A549 (cell line): Measurements from ENCODE around the gene VWA5B1. TPM values are rescaled to one million over a fixed set of nuclear protein-coding genes. Genes with fewer than 3 reads are reported as not detected.
"Not testable (repeated sequence)": the region's sequence is repeated elsewhere in the genome, so short reads cannot be mapped to it uniquely, and the experiment has no call there.

ENCODE experiments used
- ATAC-seq, 2 experiments: fragments of 200-7000 bp in 1 of 2; fragments of >200 bp in 1 of 2; cut with Nextera tagmentation in 1 of 2; cut with Tn5 transposase in 1 of 2; 3 replicates each; pipeline versions ENCODE4 v1.8.0 to v1.9.1; 2018 to 2020; ENCODE audit warnings: mild to moderate bottlenecking in 1 of 2, moderate library complexity in 1 of 2
- CTCF ChIA-PET: fragments of 300-600 bp; sonication (Branson Sonifier 250); formaldehyde crosslinking; extraction: SDS; loops from one replicate; lab custom pipeline; 2021; ENCODE audit warnings: antibody characterized with exemption, inconsistent platforms; lab: Yijun Ruan, JAX
- POLR2A ChIA-PET: fragments of 350-600 bp; formaldehyde crosslinking; extraction: SDS; loops from one replicate; lab custom pipeline; 2021; ENCODE audit warnings: antibody characterized with exemption, inconsistent platforms; lab: Yijun Ruan, JAX
- DNase-seq, 2 experiments: peaks; one replicate each; pipeline versions ENCODE4 v3.0.0 to v3.0.0-alpha.2; 2011 to 2016; ENCODE audit warnings: low read depth in 1 of 2, low spot score in 1 of 2
- FAIRE-seq: peaks from 2 replicates; lab custom pipeline; 2011; peaks lifted over from hg19 to GRCh38; lab: Jason Lieb, UNC
- H3K27ac ChIP-seq, 2 experiments: fragments of >200 bp; sonication (Bioruptor Twin); formaldehyde crosslinking; 3 replicates each; pipeline ENCODE4 v1.5.1; 2016 to 2017
- H3K4me1 ChIP-seq: fragments of >200 bp; sonication (Bioruptor Twin); formaldehyde crosslinking; 3 replicates; pipeline ENCODE4 v1.6.1; 2016
- H3K4me2 ChIP-seq: fragments of >200 bp; sonication (Bioruptor Twin); formaldehyde crosslinking; 3 replicates; pipeline ENCODE4 v1.6.1; 2016
- H3K4me3 ChIP-seq: fragments of >200 bp; sonication (Bioruptor Twin); formaldehyde crosslinking; 3 replicates; pipeline ENCODE4 v1.5.1; 2016
- H3K9me3 ChIP-seq: fragments of >200 bp; sonication (Bioruptor Twin); formaldehyde crosslinking; 3 replicates; pipeline ENCODE4 v1.6.1; 2016
- CTCF ChIP-seq: fragments of >200 bp; sonication (Bioruptor Twin); formaldehyde crosslinking; IDR thresholded peaks from 3 replicates; pipeline ENCODE4 v1.5.1; 2016
- EHF ChIP-seq: fragments of 250-450 bp; sonication (Bioruptor Pico); IDR thresholded peaks from 2 replicates; pipeline ENCODE4 v1.5.0; 2020; ENCODE audit warnings: mild to moderate bottlenecking
- EHMT2 ChIP-seq: fragments of 200-600 bp; sonication (generic); IDR thresholded peaks from 2 replicates; pipeline ENCODE4 v1.6.1; 2016; ENCODE audit warnings: antibody characterized with exemption, low read depth, mild to moderate bottlenecking, moderate library complexity
- ESRRA ChIP-seq: fragments of 150-350 bp; IDR thresholded peaks from 2 replicates; pipeline ENCODE4 v1.6.1; 2014; ENCODE audit warnings: mild to moderate bottlenecking, low read length, borderline replicate concordance
- HOXA7 ChIP-seq: fragments of 250-450 bp; sonication (Bioruptor Pico); IDR thresholded peaks from 2 replicates; pipeline ENCODE4 v1.5.0; 2020; ENCODE audit warnings: mild to moderate bottlenecking, moderate library complexity
- HOXB5 ChIP-seq: fragments of 250-450 bp; sonication (Bioruptor Pico); IDR thresholded peaks from 2 replicates; pipeline ENCODE4 v1.5.0; 2020; ENCODE audit warnings: mild to moderate bottlenecking, moderate library complexity
- MAFK ChIP-seq: fragments of 450-650 bp; IDR thresholded peaks from 2 replicates; pipeline ENCODE4 v1.6.1; 2014; ENCODE audit not compliant: partially characterized antibody
- NFE2L2 ChIP-seq: fragments of 150-350 bp; conservative IDR thresholded peaks from 2 replicates; pipeline ENCODE4 v1.6.1; 2014; ENCODE audit warnings: low read length
- RAD21 ChIP-seq, 2 experiments: fragments of >200 bp in 1 of 2; sonication (Bioruptor Twin) in 1 of 2; formaldehyde crosslinking in 1 of 2; IDR thresholded peaks in 1 of 2; conservative IDR thresholded peaks in 1 of 2; 2 replicates in 1 of 2; 3 replicates in 1 of 2; pipeline ENCODE4 v1.6.1; 2012 to 2018; ENCODE audit warnings: inconsistent platforms in 1 of 2
- RCOR1 ChIP-seq: fragments of 150-350 bp; IDR thresholded peaks from 2 replicates; pipeline ENCODE4 v1.6.1; 2014; ENCODE audit warnings: antibody characterized with exemption, low read length, low read depth
- RNF2 ChIP-seq: fragments of 200-600 bp; sonication (generic); IDR thresholded peaks from 2 replicates; pipeline ENCODE4 v1.6.1; 2016; ENCODE audit warnings: low read depth, mild to moderate bottlenecking, antibody characterized with exemption, moderate library complexity, borderline replicate concordance
- TFCP2L1 ChIP-seq: fragments of 250-450 bp; sonication (Bioruptor Pico); IDR thresholded peaks from 2 replicates; pipeline ENCODE4 v1.5.0; 2021; ENCODE audit warnings: mild to moderate bottlenecking
- ZC3H11A ChIP-seq: fragments of 450-650 bp; IDR thresholded peaks from 2 replicates; pipeline ENCODE4 v1.6.1; 2014; ENCODE audit warnings: antibody characterized with exemption, mild to moderate bottlenecking
- ZSCAN20 ChIP-seq: fragments of 250-450 bp; sonication (Bioruptor Pico); IDR thresholded peaks from 2 replicates; pipeline ENCODE4 v1.8.0; 2022; ENCODE audit warnings: mild to moderate bottlenecking, moderate library complexity
- whole genome bisulfite sequencing: methylation state at CpG from one replicate; pipeline ENCODE4 v1.1.6; 2017; ENCODE audit errors: missing lambda C conversion rate; 5-methylcytosine and 5-hydroxymethylcytosine counted together
- polyA plus RNA-seq, 4 experiments: library from polyadenylated mRNA; depleted of rRNA in 3 of 4; stranded (reverse); fragments of >200 nt; fragmentation: RNase III in 1 of 4; extraction: RNeasy Plus Mini Kit Qiagen cat#74134 plus additional on column Dnase treatment in 1 of 4; gene quantifications; 2 replicates in 3 of 4; 3 replicates in 1 of 4; pipeline ENCODE4 v1.2.3, GENCODE V29; 2011 to 2017
- TF ChIP-seq, protein P1 (sequence below): fragments of >200 bp; sonication (Bioruptor Twin); formaldehyde crosslinking; IDR thresholded peaks from 3 replicates; pipeline ENCODE4 v1.6.1; 2016

The VWA5B1 gene
- polyA plus RNA-seq, 2 of the 4 experiments (the other 2 are of a cell fraction) = not detected

DNA sequence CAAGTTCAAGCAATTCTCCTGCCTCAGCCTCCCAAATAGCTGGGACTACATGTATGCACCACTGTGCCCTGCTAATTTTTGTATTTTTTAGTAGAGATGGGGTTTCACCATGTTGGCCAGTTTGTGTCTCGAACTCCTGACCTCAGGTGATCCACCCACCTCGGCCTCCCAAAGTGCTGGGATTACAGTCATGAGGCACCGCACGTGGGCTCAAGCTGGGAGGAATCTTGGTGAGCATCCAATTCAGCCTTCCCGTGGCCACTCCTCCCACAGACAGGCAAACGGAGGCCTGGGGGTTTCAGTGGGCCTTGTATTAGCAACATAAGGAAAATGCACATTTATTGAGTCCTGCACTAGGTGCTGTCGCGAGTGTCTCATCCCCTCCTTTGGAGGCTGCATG lies 24.5 kb upstream of the VWA5B1 start:
- ChIA-PET POLR2A (no interaction called here), CTCF (interaction anchor here (1.4 kb wide), 1 partner anchor 14 kb away, joined by 3 read pairs; no protein-coding TSS in a partner anchor)
- no peak for ATAC-seq
- 77% methylated on average over 8 of the region's 8 CpGs for WGBS
- Histone ChIP-seq H3K27ac (no peak overlapping the region), H3K4me2 (no peak overlapping the region), H3K4me3 (no peak overlapping the region), H3K4me1 (no peaks in the 10 kb centered on the region), H3K9me3 (no peaks in the 10 kb centered on the region)
- no peak for TF ChIP-seq NFE2L2
- no peak for TF ChIP-seq MAFK
- no peak for TF ChIP-seq RCOR1
- no peak for TF ChIP-seq RNF2
- TF ChIP-seq CTCF = no peak
- no peak for TF ChIP-seq RAD21 (conservative IDR thresholded peaks at IDR 0.05 in 1 of 2, IDR thresholded peaks at IDR 0.05 in 1 of 2)
- no peak for TF ChIP-seq HOXB5 (CRISPR knock-in tag)
- TF ChIP-seq ZSCAN20 (CRISPR knock-in tag) = no peak
- no peak for TF ChIP-seq EHF (CRISPR knock-in tag)
- TF ChIP-seq TFCP2L1 (CRISPR knock-in tag) = no peak
- TF ChIP-seq, protein P1, sequence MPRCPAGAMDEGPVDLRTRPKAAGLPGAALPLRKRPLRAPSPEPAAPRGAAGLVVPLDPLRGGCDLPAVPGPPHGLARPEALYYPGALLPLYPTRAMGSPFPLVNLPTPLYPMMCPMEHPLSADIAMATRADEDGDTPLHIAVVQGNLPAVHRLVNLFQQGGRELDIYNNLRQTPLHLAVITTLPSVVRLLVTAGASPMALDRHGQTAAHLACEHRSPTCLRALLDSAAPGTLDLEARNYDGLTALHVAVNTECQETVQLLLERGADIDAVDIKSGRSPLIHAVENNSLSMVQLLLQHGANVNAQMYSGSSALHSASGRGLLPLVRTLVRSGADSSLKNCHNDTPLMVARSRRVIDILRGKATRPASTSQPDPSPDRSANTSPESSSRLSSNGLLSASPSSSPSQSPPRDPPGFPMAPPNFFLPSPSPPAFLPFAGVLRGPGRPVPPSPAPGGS = no peak
- TF ChIP-seq ESRRA = no peak
- DNase-seq = no peak
- no peak for FAIRE-seq

DNA sequence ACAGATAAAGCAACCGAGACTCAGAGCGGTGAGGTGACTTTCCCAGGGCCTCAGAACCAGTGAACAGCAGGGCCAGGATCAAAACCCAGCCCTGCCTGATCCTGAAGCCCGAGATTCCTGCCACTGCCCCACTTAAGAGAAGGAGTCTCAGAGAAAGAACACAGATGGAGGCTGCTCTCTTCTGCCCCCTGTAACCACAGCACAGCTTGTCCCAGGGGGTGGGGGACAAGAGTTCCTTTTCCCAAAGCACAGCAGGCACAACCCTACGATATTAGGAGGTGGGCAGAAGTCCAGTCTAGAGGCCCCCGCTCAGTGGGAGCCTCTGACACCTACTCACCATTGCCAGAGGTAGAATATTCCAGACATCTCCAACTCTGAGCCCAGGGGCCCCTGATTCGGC lies 24.0 kb upstream of the VWA5B1 start:
- 59% methylated on average over 6 of the region's 6 CpGs for WGBS
- H3K4me3 ChIP-seq = no peak overlapping the region
- ATAC-seq = no peak
- ChIA-PET POLR2A (no interaction called here), CTCF (interaction anchor here (1.2 to 1.4 kb wide), 2 partner anchors 9 to 15 kb away, joined by 3 read pairs; no protein-coding TSS in a partner anchor)
- no peak overlapping the region for H3K4me2 ChIP-seq
- FAIRE-seq = no peak
- DNase-seq = no peak
- no peak overlapping the region for H3K27ac ChIP-seq
- TF ChIP-seq HOXA7 (CRISPR knock-in tag) (no peak), ZC3H11A (no peak)
- no peaks in the 10 kb centered on the region for H3K9me3 ChIP-seq
- H3K4me1 ChIP-seq = no peaks in the 10 kb centered on the region

DNA sequence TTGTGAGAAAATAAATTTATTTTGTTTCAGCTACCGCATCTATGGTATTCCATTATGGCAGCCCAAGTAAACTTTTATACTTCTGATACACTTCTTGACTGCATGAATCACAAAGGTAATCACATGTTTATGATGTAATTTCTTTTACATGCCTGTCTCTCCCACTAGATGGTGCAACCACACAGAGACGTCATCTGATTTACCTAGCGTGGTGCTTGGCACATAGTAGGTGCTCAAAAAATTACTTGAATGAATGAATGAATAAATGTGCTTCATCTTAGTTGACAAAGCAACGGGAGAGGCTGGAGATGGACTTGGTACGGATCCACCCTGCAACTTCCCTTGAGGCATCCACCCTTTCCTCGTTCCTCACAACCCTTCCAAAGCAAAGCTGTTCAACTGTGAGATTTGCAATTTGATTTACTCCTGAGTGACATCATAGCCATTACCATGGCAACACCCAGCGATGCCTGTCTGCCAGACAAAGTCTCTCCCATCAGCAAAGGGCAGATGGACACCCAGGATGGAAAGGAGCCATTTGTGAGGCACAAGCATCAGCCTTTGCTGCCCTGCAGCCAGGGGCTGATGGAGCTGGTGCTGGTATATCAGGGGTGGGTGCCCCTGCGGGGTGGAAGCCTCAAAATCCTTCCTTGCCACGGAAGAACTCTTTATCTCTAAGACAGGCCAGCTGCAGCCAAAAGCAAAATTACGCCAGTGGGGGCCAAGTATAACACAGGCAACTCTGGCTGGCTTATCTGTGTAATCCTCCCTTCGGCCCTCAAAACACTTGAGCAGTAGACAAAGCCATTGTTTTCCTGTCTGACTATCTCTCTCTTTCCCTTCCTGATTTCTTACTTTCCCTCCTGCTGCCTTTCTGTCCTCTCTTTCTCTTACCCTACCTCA lies 18.9 kb upstream of the VWA5B1 start:
- no peak overlapping the region for H3K4me2 ChIP-seq
- ChIA-PET POLR2A (no interaction called here), CTCF (interaction anchor here (0.9 kb wide), 1 partner anchor 10 kb away, joined by 3 read pairs; no protein-coding TSS in a partner anchor)
- peak in 1 of 2 experiments; percentile 30; a peak in 1 of 6 replicates for ATAC-seq
- no peak for DNase-seq
- H3K9me3 ChIP-seq = no peaks in the 10 kb centered on the region
- no peak for FAIRE-seq
- TF ChIP-seq EHMT2 (no peak), RAD21 (conservative IDR thresholded peaks at IDR 0.05 in 1 of 2, IDR thresholded peaks at IDR 0.05 in 1 of 2) (0 out of 5 replicates have a peak, but pooled peaks of 1 of the 2 experiments have one; percentile 15)
- H3K4me3 ChIP-seq = no peak overlapping the region
- WGBS = 38% methylated on average over 11 of the region's 11 CpGs
- no peak overlapping the region for H3K27ac ChIP-seq
- H3K4me1 ChIP-seq = no peaks in the 10 kb centered on the region

DNA sequence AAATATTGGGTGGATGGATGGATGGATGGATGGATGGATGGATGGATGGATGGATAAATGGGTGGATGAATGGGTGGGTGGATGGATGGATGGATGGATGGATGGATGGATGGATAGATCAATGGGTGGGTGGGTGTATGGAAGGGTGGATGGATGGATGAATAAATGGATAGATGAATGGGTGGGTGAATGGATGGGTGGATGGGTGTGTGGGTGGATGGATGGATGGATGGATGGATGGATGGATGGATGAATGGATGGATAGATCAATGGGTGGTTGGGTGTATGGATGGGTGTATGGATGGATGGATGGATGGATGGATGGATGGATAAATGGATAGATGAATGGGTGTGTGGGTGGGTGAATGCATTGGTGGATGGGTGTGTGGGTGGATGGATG lies 17.0 kb upstream of the VWA5B1 start:
- H3K27ac ChIP-seq, H3K9me3 ChIP-seq, FAIRE-seq, H3K4me1 ChIP-seq, POLR2A ChIA-PET, CTCF ChIA-PET, DNase-seq, ATAC-seq, H3K4me3 ChIP-seq, H3K4me2 ChIP-seq: not testable (repeated sequence)
